C4-2B (cell line): ENCODE results near the gene PDXP.

Source experiments
- CTCF ChIP-seq: fragments of 450-650 bp; conservative IDR thresholded peaks from 2 replicates; pipeline ENCODE4 v1.5.1; 2017; ENCODE audit warnings: mild to moderate bottlenecking
- ZFX ChIP-seq: fragments of 450-650 bp; IDR thresholded peaks from 2 replicates; pipeline ENCODE4 v1.6.1; 2017

GRCh38 chr22:37630839-37631435, 27.6 kb upstream of the PDXP start:
- no peak for TF ChIP-seq CTCF
- TF ChIP-seq ZFX, result no peak
